K562 (cell line): ENCODE measurements around the gene APBA2. TPM values are rescaled to one million over a fixed set of nuclear protein-coding genes. Genes with fewer than 3 reads are reported as not detected.
A peak's percentile ranks its signal among the peaks of the same experiment; 100 is the strongest.

ENCODE experiments used
- ATAC-seq: fragments of 200-7000 bp; cut with Tn5 transposase; 3 replicates; pipeline ENCODE4 v1.9.1; 2020; ENCODE audit warnings: moderate library complexity
- BruUV-seq: library from RNA; stranded (reverse); fragments of 400-500 nt; replicated peaks from 2 replicates; lab custom pipeline; 2021; lab: Mats Ljungman, UMichigan
- CTCF ChIA-PET: fragments of 300-600 bp; formaldehyde crosslinking; extraction: SDS; loops from one replicate; lab custom pipeline; 2021; ENCODE audit warnings: low intra/inter-chr PET ratio; lab: Yijun Ruan, JAX
- POLR2A ChIA-PET: fragments of 300-600, 350-650 bp; sonication (Branson Sonifier 250); formaldehyde crosslinking; extraction: SDS; loops from one replicate; lab custom pipeline; 2021; ENCODE audit warnings: antibody characterized with exemption, inconsistent platforms; lab: Yijun Ruan, JAX
- DNase-seq, 4 experiments: peaks; one replicate each; pipeline versions ENCODE4 v3.0.0 to v3.0.0-alpha.2; 2011 to 2018; ENCODE audit warnings: low spot score in 3 of 4, mixed read lengths in 3 of 4; ENCODE audit errors: extremely low read depth in 1 of 4
- FAIRE-seq: peaks from 2 replicates; lab custom pipeline; 2011; peaks lifted over from hg19 to GRCh38; lab: Jason Lieb, UNC
- H2AFZ ChIP-seq: 2 replicates; pipeline ENCODE4 v1.6.0; 2011; ENCODE audit warnings: low read depth, low read length, control low read depth, inconsistent platforms
- H3K27ac ChIP-seq: fragments of 200-600 bp; 3 replicates; pipeline ENCODE4 v1.8.0; 2011; ENCODE audit warnings: low read depth, mild to moderate bottlenecking, control low read depth, inconsistent platforms, low read length, moderate library complexity, mixed read lengths; ENCODE audit errors: extremely low read depth
- H3K27me3 ChIP-seq, 2 experiments: fragments of 300-600 bp in 1 of 2; 2 replicates in 1 of 2; 3 replicates in 1 of 2; pipeline versions ENCODE4 v1.6.0 to v1.8.0; 2011; ENCODE audit warnings: inconsistent platforms in 2 of 2, low read length in 2 of 2, mild to moderate bottlenecking in 1 of 2, mixed read lengths in 1 of 2, moderate library complexity in 1 of 2; ENCODE audit not compliant: control insufficient read depth in 2 of 2, insufficient read depth in 2 of 2
- H3K36me3 ChIP-seq: fragments of 300-600 bp; 3 replicates; pipeline ENCODE4 v1.8.0; 2011; ENCODE audit warnings: mild to moderate bottlenecking, low read length, inconsistent platforms; ENCODE audit not compliant: control insufficient read depth, insufficient read depth
- H3K4me1 ChIP-seq, 2 experiments: fragments of 200-600 bp in 1 of 2; replicated peaks in 1 of 2; 2 replicates in 1 of 2; 3 replicates in 1 of 2; pipeline versions ENCODE4 v1.5.1 to v1.8.0; 2011; ENCODE audit warnings: inconsistent platforms in 2 of 2, low read length in 2 of 2, mild to moderate bottlenecking in 1 of 2, mixed read lengths in 1 of 2, moderate library complexity in 1 of 2; ENCODE audit not compliant: control insufficient read depth in 2 of 2, insufficient read depth in 2 of 2
- H3K4me2 ChIP-seq: 2 replicates; pipeline ENCODE4 v1.6.1; 2011; ENCODE audit warnings: low read length, control low read depth, inconsistent platforms, mixed read lengths; ENCODE audit not compliant: insufficient read depth
- H3K4me3 ChIP-seq: fragments of 200-600 bp; sonication (generic), shearing (Covaris generic); 2 replicates; pipeline ENCODE4 v1.5.1; 2016; ENCODE audit warnings: control low read depth, inconsistent platforms
- H3K79me2 ChIP-seq: fragments of 200-600 bp; 3 replicates; pipeline ENCODE4 v1.8.0; 2011; ENCODE audit warnings: low read length, inconsistent platforms; ENCODE audit not compliant: control insufficient read depth, insufficient read depth
- H3K9ac ChIP-seq, 2 experiments: 2 replicates each; pipeline versions ENCODE4 v1.6.0 to v1.6.1; 2011; ENCODE audit warnings: low read depth in 2 of 2, low read length in 2 of 2, control low read depth in 1 of 2, inconsistent platforms in 1 of 2, mild to moderate bottlenecking in 1 of 2, mixed read lengths in 1 of 2; ENCODE audit not compliant: insufficient read depth in 1 of 2
- H3K9me1 ChIP-seq: one replicate; pipeline ENCODE4 v1.6.0; 2011; ENCODE audit warnings: inconsistent platforms, mild to moderate bottlenecking, low read length, moderate library complexity; ENCODE audit not compliant: control insufficient read depth, insufficient read depth
- H3K9me3 ChIP-seq: replicated peaks from 2 replicates; pipeline ENCODE4 v1.5.1; 2011; ENCODE audit warnings: low read depth, low read length, inconsistent platforms; ENCODE audit not compliant: control insufficient read depth, insufficient read depth
- H4K20me1 ChIP-seq: replicated peaks from 2 replicates; pipeline ENCODE4 v1.6.1; 2011; ENCODE audit warnings: low read length, inconsistent platforms, mixed read lengths; ENCODE audit not compliant: control insufficient read depth, insufficient read depth
- NR1H2 ChIP-seq: sonication (generic); formaldehyde crosslinking; IDR thresholded peaks from 2 replicates; pipeline ENCODE4 v1.4.0; 2020; ENCODE audit warnings: mild to moderate bottlenecking, missing genetic modification reagents
- RAD21 ChIP-seq, 2 experiments: fragments of 250-450 bp in 1 of 2; fragments of 450-650 bp in 1 of 2; sonication (Bioruptor Pico) in 1 of 2; formaldehyde crosslinking in 1 of 2; IDR thresholded peaks in 1 of 2; conservative IDR thresholded peaks in 1 of 2; 2 replicates each; pipeline versions ENCODE4 v1.4.0 to v1.8.0; 2020 to 2022; ENCODE audit warnings: mild to moderate bottlenecking in 2 of 2, moderate library complexity in 1 of 2
- ZNF717 ChIP-seq: fragments of 250-450 bp; sonication (Bioruptor Pico); IDR thresholded peaks from 2 replicates; pipeline ENCODE4 v1.5.0; 2021
- WGBS: fragments of 100-300 bp; shearing (Covaris generic); methylation state at CpG from one replicate; pipeline ENCODE4 v1.1.6; 2016; ENCODE audit warnings: low coverage, mixed read lengths; ENCODE audit not compliant: insufficient coverage; ENCODE audit errors: missing lambda C conversion rate; 5-methylcytosine and 5-hydroxymethylcytosine counted together
- in situ Hi-C: fragments of 300-500 bp; cut with MboI; formaldehyde crosslinking; loops from 4 replicates; pipeline ENCODE4 v1.15.0; 2018; ENCODE audit warnings: inconsistent platforms, mixed read lengths
- intact Hi-C: fragments of 100-400 bp; cut with micrococcal nuclease; formaldehyde crosslinking; loops from 2 replicates; pipeline ENCODE4 v1.14.2; 2022
- polyA plus RNA-seq, 8 experiments: library from polyadenylated mRNA; depleted of rRNA in 4 of 8; stranded (reverse) in 5 of 8; unstranded in 3 of 8; fragments of >200 nt; fragmentation: Nextera tagmentation in 2 of 8; fragmentation: Illumina TruSeq in 1 of 8; extraction: Ambion mirVana in 2 of 8; extraction: Trizol in 1 of 8; gene quantifications; 2 replicates each; pipeline versions ENCODE4 v1.2.1 to v1.2.3, GENCODE V29; 2011 to 2014; ENCODE audit warnings: inconsistent platforms in 1 of 8, missing spikeins in 1 of 8
- total RNA-seq, 7 experiments: library from RNA; depleted of rRNA in 6 of 7; stranded (reverse); fragments of >200 nt in 6 of 7; fragmentation: Illumina TruSeq in 2 of 7; extraction: Trizol in 2 of 7; gene quantifications; 2 replicates each; pipeline versions ENCODE4 v1.2.1 to v1.2.3, GENCODE V29; 2011 to 2021; ENCODE audit warnings: low replicate concordance in 1 of 7
- TF ChIP-seq, protein P1 (sequence below), 3 experiments: IDR thresholded peaks in 2 of 3; conservative IDR thresholded peaks in 1 of 3; 2 replicates each; pipeline ENCODE4 v1.5.1; 2011 to 2012; ENCODE audit warnings: low read length in 3 of 3, mild to moderate bottlenecking in 3 of 3, control low read depth in 2 of 3, improper control_type of control experiment in 1 of 3, inconsistent platforms in 1 of 3, low read depth in 1 of 3, mixed read lengths in 1 of 3, moderate library complexity in 1 of 3; ENCODE audit not compliant: insufficient read depth in 2 of 3

APBA2 gene
- total and polyA plus RNA-seq, 9 of the 15 experiments (the other 6 are each of a cell fraction or from before 2014, with no cell fraction given) = 0.24 to 40.9 (median 25.2) TPM

DNA sequence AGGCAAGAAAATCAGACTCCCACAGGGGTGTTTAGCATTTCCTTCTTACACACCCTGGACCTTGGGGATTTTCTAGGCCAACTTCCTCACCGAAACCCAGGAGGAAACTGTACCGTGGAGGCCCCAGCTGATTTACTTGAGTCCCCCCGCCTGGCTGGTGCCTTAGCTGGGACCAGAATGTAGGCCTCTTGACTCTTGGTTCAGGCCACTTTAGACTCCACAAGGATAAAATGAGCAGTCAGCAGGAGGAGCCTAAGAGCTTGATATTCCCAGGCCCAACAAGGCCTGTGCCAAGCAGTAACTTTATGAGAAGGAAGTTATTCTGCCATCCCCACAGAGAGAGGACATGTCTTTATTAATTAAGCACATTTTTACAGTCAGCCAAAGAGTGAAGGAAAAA, 4.6 kb upstream of the APBA2 start:
- FAIRE-seq (no peak), ATAC-seq (no peak), DNase-seq (no peak)
- H3K4me1 ChIP-seq = peaks cover 0 to 20% of the 10 kb centered on the region in 2 experiments; a peak in 2 of 5 replicates
- POLR2A ChIA-PET = interaction anchor here (0.6 to 0.9 kb wide), 2 partner anchors 11 to 15 kb away, joined by 3 to 4 read pairs; no protein-coding TSS in a partner anchor
- H3K79me2 ChIP-seq = no peaks in the 10 kb centered on the region; the same call in 2 of the 3 replicates
- H3K4me3 ChIP-seq = no peak overlapping the region
- no peaks in the 10 kb centered on the region for H3K36me3 ChIP-seq
- H4K20me1 ChIP-seq = no peaks in the 10 kb centered on the region
- TF ChIP-seq, protein P1, sequence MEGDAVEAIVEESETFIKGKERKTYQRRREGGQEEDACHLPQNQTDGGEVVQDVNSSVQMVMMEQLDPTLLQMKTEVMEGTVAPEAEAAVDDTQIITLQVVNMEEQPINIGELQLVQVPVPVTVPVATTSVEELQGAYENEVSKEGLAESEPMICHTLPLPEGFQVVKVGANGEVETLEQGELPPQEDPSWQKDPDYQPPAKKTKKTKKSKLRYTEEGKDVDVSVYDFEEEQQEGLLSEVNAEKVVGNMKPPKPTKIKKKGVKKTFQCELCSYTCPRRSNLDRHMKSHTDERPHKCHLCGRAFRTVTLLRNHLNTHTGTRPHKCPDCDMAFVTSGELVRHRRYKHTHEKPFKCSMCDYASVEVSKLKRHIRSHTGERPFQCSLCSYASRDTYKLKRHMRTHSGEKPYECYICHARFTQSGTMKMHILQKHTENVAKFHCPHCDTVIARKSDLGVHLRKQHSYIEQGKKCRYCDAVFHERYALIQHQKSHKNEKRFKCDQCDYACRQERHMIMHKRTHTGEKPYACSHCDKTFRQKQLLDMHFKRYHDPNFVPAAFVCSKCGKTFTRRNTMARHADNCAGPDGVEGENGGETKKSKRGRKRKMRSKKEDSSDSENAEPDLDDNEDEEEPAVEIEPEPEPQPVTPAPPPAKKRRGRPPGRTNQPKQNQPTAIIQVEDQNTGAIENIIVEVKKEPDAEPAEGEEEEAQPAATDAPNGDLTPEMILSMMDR (IDR thresholded peaks at IDR 0.05 in 2 of 3, conservative IDR thresholded peaks at IDR 0.05 in 1 of 3; ENCODE audit: insufficient read depth in 2 of 3, low read depth in 1 of 3, low read length in 3 of 3) = peak in 1 of 3 experiments; percentile 19; a peak in 2 of 6 replicates
- no peak for TF ChIP-seq NR1H2 (CRISPR knock-in tag)
- no peak for TF ChIP-seq ZNF717 (CRISPR knock-in tag)
- peak in 1 of 2 experiments; percentile 19; a peak in 1 of 4 replicates for TF ChIP-seq RAD21 (CRISPR knock-in tag; conservative IDR thresholded peaks at IDR 0.05 in 1 of 2, IDR thresholded peaks at IDR 0.05 in 1 of 2)
- whole genome bisulfite sequencing = 61% methylated on average over 3 of the region's 3 CpGs
- BruUV-seq = no TSS peak
- H3K27me3 ChIP-seq = no peaks in the 10 kb centered on the region
- H3K9ac ChIP-seq = no peak overlapping the region
- H2AFZ ChIP-seq = peak overlapping the region; percentile 44; the same call in 1 of the 2 replicates
- no peak overlapping the region for H3K27ac ChIP-seq
- intact Hi-C loops (no loop called here), in situ Hi-C loops (no loop called here)
- CTCF ChIA-PET = no interaction called here
- H3K9me3 ChIP-seq = no peaks in the 10 kb centered on the region
- no peaks in the 10 kb centered on the region for H3K9me1 ChIP-seq
- H3K4me2 ChIP-seq = no peak overlapping the region
